Endothelial cell of umbilical vein (primary cell): Measurements from ENCODE around the gene COX18. TPM values are rescaled to one million over a fixed set of nuclear protein-coding genes. Genes with fewer than 3 reads are reported as not detected.

Experiments
- BruUV-seq: library from RNA; stranded (reverse); fragments of 400-500 nt; replicated peaks from 2 replicates; lab custom pipeline; 2021; lab: Mats Ljungman, UMichigan
- CTCF ChIA-PET: fragments of 300-600, 350-600 bp; sonication (Branson Sonifier 250); formaldehyde crosslinking; loops from one replicate; lab custom pipeline; 2021; ENCODE audit warnings: antibody characterized with exemption, inconsistent platforms; lab: Charles Lee
- POLR2A ChIA-PET: fragments of 300-600, 350-600 bp; sonication (Branson Sonifier 250); formaldehyde crosslinking; loops from one replicate; lab custom pipeline; 2021; ENCODE audit warnings: antibody characterized with exemption, inconsistent platforms; lab: Charles Lee
- DNase-seq: peaks from one replicate; pipeline ENCODE4 v3.0.0-alpha.2; 2011; ENCODE audit warnings: low read depth, low spot score
- FAIRE-seq: peaks from 2 replicates; lab custom pipeline; 2011; peaks lifted over from hg19 to GRCh38; lab: Jason Lieb, UNC
- H2AFZ ChIP-seq: 2 replicates; pipeline ENCODE4 v1.6.0; 2012; ENCODE audit warnings: low read depth, low read length, control low read depth, inconsistent platforms
- H3K27ac ChIP-seq: 2 replicates; pipeline ENCODE4 v1.5.1; 2011; ENCODE audit warnings: low read depth, mild to moderate bottlenecking, control low read depth, low read length, moderate library complexity; ENCODE audit not compliant: insufficient read depth
- H3K27me3 ChIP-seq, 2 experiments: 2 replicates each; pipeline versions ENCODE4 v1.6.0 to v1.6.1; 2011; ENCODE audit warnings: low read length in 2 of 2, mixed read lengths in 1 of 2; ENCODE audit not compliant: control insufficient read depth in 2 of 2, insufficient read depth in 2 of 2
- H3K36me3 ChIP-seq, 2 experiments: 2 replicates in 1 of 2; 3 replicates in 1 of 2; pipeline ENCODE4 v1.5.1; 2011; ENCODE audit warnings: low read length in 2 of 2, mild to moderate bottlenecking in 1 of 2, moderate library complexity in 1 of 2; ENCODE audit not compliant: control insufficient read depth in 2 of 2, insufficient read depth in 2 of 2; ENCODE audit errors: extremely low read depth in 1 of 2
- H3K4me1 ChIP-seq: 3 replicates; pipeline ENCODE4 v1.5.1; 2011; ENCODE audit warnings: mild to moderate bottlenecking, low read length; ENCODE audit not compliant: control insufficient read depth, insufficient read depth; ENCODE audit errors: extremely low read depth
- H3K4me2 ChIP-seq: 2 replicates; pipeline ENCODE4 v1.6.1; 2011; ENCODE audit warnings: low read length, control low read depth, mixed read lengths; ENCODE audit not compliant: insufficient read depth
- H3K4me3 ChIP-seq, 3 experiments: fragments of 200-600 bp in 1 of 3; sonication (generic), shearing (Covaris generic) in 1 of 3; replicated peaks in 1 of 3; 2 replicates each; pipeline ENCODE4 v1.5.1; 2011 to 2016; ENCODE audit warnings: control low read depth in 3 of 3, low read length in 3 of 3, mild to moderate bottlenecking in 2 of 3, inconsistent platforms in 1 of 3, low read depth in 1 of 3, moderate library complexity in 1 of 3; ENCODE audit not compliant: insufficient read depth in 1 of 3
- H3K79me2 ChIP-seq: 2 replicates; pipeline ENCODE4 v1.6.0; 2012; ENCODE audit warnings: low read length, inconsistent platforms; ENCODE audit not compliant: control insufficient read depth, insufficient read depth
- H3K9ac ChIP-seq: replicated peaks from 2 replicates; pipeline ENCODE3; 2011; ENCODE audit warnings: low read length, control low read depth; ENCODE audit not compliant: insufficient read depth; ENCODE audit errors: extremely low read depth
- H3K9me1 ChIP-seq: replicated peaks from 3 replicates; pipeline ENCODE4 v1.6.0; 2011; ENCODE audit warnings: mild to moderate bottlenecking, low read length; ENCODE audit not compliant: control insufficient read depth, insufficient read depth; ENCODE audit errors: extremely low read depth
- H3K9me3 ChIP-seq: replicated peaks from 2 replicates; pipeline ENCODE4 v1.5.1; 2012; ENCODE audit warnings: low read length, inconsistent platforms; ENCODE audit not compliant: control insufficient read depth, insufficient read depth
- H4K20me1 ChIP-seq: replicated peaks from 2 replicates; pipeline ENCODE3; 2011; ENCODE audit warnings: mild to moderate bottlenecking, low read length; ENCODE audit not compliant: control insufficient read depth, insufficient read depth; ENCODE audit errors: extremely low read depth
- CTCF ChIP-seq, 2 donors: IDR thresholded peaks; 1 replicate in 1 of 2; 2 replicates in 1 of 2; pipeline ENCODE4 v1.5.1; 2011; ENCODE audit warnings: low read length in 2 of 2, mild to moderate bottlenecking in 2 of 2, moderate library complexity in 2 of 2, control low read depth in 1 of 2, inconsistent platforms in 1 of 2, low read depth in 1 of 2; ENCODE audit not compliant: insufficient read depth in 1 of 2; ENCODE audit errors: extremely low read depth in 1 of 2
- EZH2 ChIP-seq: IDR thresholded peaks from 2 replicates; pipeline ENCODE4 v1.6.1; 2012; ENCODE audit warnings: borderline replicate concordance, low read depth, mild to moderate bottlenecking, moderate library complexity, low read length, inconsistent platforms; ENCODE audit not compliant: severe bottlenecking
- FOS ChIP-seq: IDR thresholded peaks from 2 replicates; pipeline ENCODE4 v1.6.1; 2011; ENCODE audit warnings: mild to moderate bottlenecking, low read length, moderate library complexity, borderline replicate concordance; ENCODE audit not compliant: insufficient read depth
- GATA2 ChIP-seq: IDR thresholded peaks from 2 replicates; pipeline ENCODE4 v1.7.0; 2011; ENCODE audit warnings: low read depth, mild to moderate bottlenecking, moderate library complexity, mixed read lengths, low read length; ENCODE audit not compliant: insufficient read length, insufficient read depth
- JUN ChIP-seq: IDR thresholded peaks from 2 replicates; pipeline ENCODE4 v1.6.1; 2011; ENCODE audit warnings: borderline replicate concordance, low read depth; ENCODE audit not compliant: insufficient read length, insufficient read depth
- MAX ChIP-seq: IDR thresholded peaks from 2 replicates; pipeline ENCODE4 v1.6.1; 2011; ENCODE audit not compliant: insufficient read depth, insufficient read length
- MYC ChIP-seq: IDR thresholded peaks from one replicate; pipeline ENCODE4 v1.6.1; 2011; ENCODE audit warnings: mild to moderate bottlenecking, low read depth, low read length
- POLR2A ChIP-seq: IDR thresholded peaks from 2 replicates; pipeline ENCODE4 v1.6.1; 2012; ENCODE audit warnings: low read depth, mild to moderate bottlenecking, control low read depth, low read length
- POLR2AphosphoS5 ChIP-seq: IDR thresholded peaks from 2 replicates; pipeline ENCODE4 v1.6.1; 2012; ENCODE audit warnings: low read depth, mild to moderate bottlenecking, control low read depth, low read length, moderate library complexity; ENCODE audit not compliant: insufficient read depth
- dilution Hi-C: fragments of 300-500 bp; cut with MboI; formaldehyde crosslinking; loops from one replicate; pipeline ENCODE4 v1.15.0; 2019; ENCODE audit warnings: low sequenced_read_pairs; ENCODE audit not compliant: extremely low pct_ligation_motif_present
- intact Hi-C: fragments of 100-400 bp; cut with micrococcal nuclease; formaldehyde crosslinking; loops from one replicate; pipeline ENCODE4 v1.10.0; 2022
- polyA plus RNA-seq, 4 experiments: library from polyadenylated mRNA; depleted of rRNA in 3 of 4; stranded (reverse) in 3 of 4; unstranded in 1 of 4; fragments of >200 nt; gene quantifications; 2 replicates each; pipeline versions ENCODE4 v1.2.1 to v1.2.3, GENCODE V29; 2011 to 2012; ENCODE audit warnings: missing spikeins in 1 of 4
- total RNA-seq: library from RNA; stranded (reverse); gene quantifications from 2 replicates; pipeline ENCODE4 v1.2.3, GENCODE V29; 2021

The COX18 gene
- total and polyA plus RNA-seq, 2 donors (not counting 3 experiments of a cell fraction or from before 2014, with no cell fraction given): 11.7 to 13.0 TPM

GRCh38 chr4:73012673-73013072 lies 56.8 kb downstream of the COX18 start:
- no peaks in the 10 kb centered on the region for H3K9me3 ChIP-seq
- intact Hi-C loops (loop anchor here (10.0 kb wide), 1 partner anchor 1278 kb away; no protein-coding TSS in a partner anchor), dilution Hi-C loops (no loop called here)
- H3K4me1 ChIP-seq: no peaks in the 10 kb centered on the region
- DNase-seq (no peak), FAIRE-seq (no peak)
- no peaks in the 10 kb centered on the region for H3K9me1 ChIP-seq
- ChIA-PET POLR2A (no interaction called here), CTCF (interaction anchor here (0.8 to 1.2 kb wide), 2 partner anchors 14 to 508 kb away, joined by 3 to 5 read pairs; no protein-coding TSS in a partner anchor)
- no peak overlapping the region for H2AFZ ChIP-seq
- H3K27me3 ChIP-seq: no peaks in the 10 kb centered on the region
- no peak overlapping the region for H3K27ac ChIP-seq
- no TSS peak for BruUV-seq
- no peak overlapping the region for H3K4me3 ChIP-seq
- TF ChIP-seq POLR2AphosphoS5 (no peak), EZH2 (no peak), MYC (no peak), MAX (no peak), GATA2 (no peak), JUN (no peak), CTCF (IDR thresholded peaks at IDR 0.05; ENCODE audit: extremely low read depth in 1 of 2, insufficient read depth in 1 of 2, low read depth in 1 of 2, low read length in 2 of 2) (no peak), FOS (no peak), POLR2A (no peak)
- no peak overlapping the region for H3K9ac ChIP-seq
- no peaks in the 10 kb centered on the region for H3K79me2 ChIP-seq
- no peaks in the 10 kb centered on the region for H4K20me1 ChIP-seq
- H3K36me3 ChIP-seq: no peaks in the 10 kb centered on the region
- H3K4me2 ChIP-seq: no peak overlapping the region
